Muscle of arm (tissue), 12 donors: ENCODE results near the gene PRR16. TPM values are rescaled to one million over a fixed set of nuclear protein-coding genes. Genes with fewer than 3 reads are reported as not detected.
A peak's percentile ranks its signal among the peaks of the same experiment; 100 is the strongest.

ENCODE experiments used
- DNase-seq: peaks from one replicate; pipeline ENCODE4 v3.0.0-alpha.2; 2013
- polyA plus RNA-seq, 12 donors: library from polyadenylated mRNA; unstranded; fragments of 120-200 nt; gene quantifications; one replicate each; pipeline ENCODE4 v1.2.1, GENCODE V29; 2013; ENCODE audit not compliant: insufficient read length in 12 of 12

PRR16 gene
- polyA plus RNA-seq, 12 donors: 11.8 to 27.5 (median 19.3) TPM; not detected in 1

DNA sequence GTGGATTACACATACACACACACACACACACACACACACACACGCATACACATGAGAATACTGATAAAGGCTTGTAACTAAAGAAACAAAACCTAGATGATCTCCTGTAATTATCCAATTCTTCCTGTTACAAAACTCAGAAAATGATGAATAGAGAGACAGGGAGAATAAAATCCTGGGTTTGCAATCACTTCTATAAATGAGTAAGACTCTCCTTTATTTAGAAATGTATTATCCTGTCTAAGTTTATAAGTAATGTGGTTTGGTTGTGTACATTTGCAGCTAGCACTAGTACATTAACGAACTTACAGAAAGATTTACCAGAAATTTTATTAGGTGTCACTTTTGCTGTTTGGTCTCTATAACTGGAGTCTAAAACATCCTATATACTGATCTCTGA, 2.8 kb upstream of the PRR16 start:
- no peak for DNase-seq

DNA sequence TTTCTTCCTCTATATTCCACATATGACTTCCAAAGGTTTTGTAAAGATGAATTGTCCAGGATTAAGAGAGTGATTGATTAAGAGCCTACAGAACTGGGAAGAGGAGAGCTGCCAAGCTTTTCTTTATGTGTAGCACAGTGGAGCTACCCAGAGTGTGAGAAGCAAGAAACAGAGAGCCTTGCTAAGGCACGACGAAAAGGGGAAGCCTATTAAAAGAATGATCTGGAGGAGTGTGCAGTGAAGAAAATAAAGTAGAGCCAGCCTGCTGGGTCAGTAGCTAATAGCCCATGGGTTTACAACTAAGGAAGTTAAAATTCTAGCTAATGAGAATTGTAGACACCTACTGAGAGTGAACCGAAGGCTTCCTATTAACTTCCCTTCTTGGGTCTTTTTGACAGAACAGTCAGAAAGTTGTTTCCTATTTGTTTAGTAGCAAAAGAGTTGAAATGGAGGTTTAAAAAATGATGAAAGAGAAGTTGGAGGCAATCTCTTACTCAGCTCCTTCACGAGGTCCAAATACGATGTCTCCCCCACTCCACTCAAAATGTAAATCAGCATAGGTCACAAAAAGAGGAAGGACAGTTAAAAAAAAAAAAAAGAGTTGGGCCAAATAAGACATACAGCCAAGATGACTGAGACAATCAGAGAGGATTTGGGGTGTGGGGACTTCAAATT, 957 bp upstream of the PRR16 start:
- no peak for DNase-seq

DNA sequence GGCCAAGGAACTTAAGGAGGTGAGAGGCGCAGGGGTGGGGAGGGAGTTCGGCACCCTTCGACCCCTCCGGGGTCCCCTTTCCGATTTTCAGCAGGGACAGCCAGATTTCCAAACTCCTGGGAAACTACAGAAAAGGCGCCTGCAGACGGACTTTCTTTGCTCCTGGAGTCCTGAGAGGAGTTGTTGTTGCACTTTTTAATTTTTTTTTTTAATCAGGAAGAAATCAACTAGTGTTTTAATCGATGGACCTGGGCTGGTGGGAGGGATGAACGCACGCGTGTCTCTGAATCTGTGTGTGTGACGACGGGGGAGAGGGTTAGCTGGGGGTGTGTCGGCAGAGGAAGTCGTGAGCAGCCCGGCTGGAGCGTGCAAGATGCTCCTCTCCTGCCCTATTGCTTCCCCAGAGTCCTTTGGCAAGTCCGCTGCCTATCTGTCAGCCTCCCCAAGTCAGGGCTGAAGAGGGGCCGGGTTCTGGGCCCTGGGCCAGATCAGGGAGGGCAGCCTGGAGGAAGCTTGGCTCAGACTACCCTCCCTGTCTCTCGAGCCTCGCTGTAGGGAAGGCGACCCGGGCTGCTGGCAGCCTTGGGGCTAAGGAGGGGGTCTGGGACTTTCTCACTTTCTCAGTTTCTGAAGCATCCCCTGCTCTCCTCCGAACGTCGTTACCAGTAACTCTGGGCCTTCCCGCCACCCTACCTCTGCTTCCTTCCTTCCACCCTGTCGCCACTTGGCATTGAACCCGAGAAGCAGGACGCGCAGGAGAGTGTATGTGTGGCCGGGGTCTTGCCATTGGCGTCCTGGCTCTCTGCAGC, 731 bp downstream of the PRR16 start:
- DNase-seq: peak; percentile 24

DNA sequence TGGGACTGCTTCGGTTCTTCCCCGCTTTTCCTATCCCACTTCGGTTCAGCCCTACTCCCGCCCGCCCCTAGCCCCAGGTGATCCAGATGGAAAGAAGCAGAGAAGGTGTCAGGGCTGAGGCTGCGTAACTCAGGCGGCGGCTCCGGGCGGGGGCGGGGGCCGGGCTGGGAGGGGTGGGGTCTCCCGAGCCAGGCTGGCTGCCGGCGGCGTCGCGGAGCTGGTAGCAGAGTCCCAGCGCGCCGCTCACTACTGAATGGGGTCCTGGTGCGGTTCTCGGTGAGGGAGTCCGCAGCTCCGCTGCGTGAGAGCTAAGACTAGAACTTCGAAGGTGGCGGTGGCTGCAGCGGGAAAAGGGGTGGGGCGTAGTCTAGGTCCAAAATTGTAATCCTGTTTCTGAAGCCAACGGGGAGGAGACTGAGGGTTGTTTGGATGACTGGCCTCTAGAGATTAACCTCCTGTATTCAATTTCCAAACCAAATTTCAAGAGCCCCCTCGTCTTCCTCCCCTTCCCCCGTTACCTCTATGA, 1.4 kb downstream of the PRR16 start:
- peak; percentile 27 for DNase-seq

DNA sequence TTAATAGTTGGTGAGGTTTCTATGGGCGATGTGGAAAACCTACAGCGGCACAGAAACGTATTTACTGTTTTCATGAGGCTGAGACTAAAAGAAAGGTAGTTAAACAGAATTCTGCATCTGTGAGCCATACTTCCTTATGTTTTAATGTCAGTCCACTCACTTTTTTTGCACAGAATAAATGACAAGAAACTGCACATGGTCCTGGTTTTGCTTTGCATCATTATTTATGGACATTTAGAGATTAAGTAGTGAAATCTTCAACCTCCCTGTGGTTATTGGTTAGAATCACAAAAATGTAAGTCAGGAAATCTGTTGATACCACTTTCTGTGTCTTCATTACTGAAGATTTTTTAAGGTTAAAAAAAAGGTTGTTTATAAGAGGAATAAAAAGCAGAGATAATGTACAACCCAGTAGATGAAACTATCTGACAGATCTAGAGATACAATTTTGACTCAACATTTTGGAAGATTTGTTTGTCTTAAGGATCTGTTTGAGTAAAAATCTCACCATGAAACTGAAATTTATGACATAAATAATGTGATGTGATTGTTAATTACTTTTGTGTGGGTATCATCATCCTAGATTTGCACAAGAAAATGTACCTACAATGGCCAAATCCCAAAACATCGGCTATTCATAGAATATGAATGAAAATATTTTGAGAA, 2.4 kb downstream of the PRR16 start:
- no peak for DNase-seq

DNA sequence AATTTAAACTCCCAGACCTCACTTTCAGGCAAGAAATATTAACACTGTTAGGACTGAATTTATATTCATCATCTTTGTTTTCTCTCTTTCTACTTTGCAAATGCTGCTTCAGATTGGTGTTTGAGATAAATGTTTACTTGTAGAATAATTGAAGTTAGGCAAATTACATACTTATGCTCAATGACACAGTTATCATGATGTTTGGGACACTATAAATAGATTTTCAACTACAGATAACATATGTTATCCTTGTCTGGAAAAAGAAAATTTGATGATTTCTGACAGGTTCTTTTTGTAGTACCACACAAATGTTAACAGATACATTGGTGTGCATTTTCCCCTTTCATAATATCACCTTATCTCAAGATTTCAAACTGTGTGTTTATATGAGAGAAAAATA, 7.9 kb downstream of the PRR16 start:
- no peak for DNase-seq

DNA sequence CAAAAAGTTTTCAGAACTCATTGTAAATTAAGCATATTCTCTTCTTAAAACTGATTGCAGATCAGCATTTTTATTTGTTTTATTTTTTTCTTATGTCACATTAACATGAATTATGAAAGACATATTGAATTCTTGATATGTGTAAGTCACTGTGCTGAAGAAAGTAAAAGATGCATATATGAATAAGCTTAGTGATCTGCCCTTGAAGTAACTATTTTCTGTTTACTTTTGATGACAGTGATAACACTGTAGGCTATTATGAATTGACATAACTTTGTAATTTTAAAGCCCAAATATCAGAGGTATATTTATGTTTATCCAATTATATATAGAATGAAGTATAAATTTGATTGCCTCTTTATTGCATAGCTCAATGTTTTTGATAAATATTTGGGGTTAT, 8.8 kb downstream of the PRR16 start:
- DNase-seq: no peak

DNA sequence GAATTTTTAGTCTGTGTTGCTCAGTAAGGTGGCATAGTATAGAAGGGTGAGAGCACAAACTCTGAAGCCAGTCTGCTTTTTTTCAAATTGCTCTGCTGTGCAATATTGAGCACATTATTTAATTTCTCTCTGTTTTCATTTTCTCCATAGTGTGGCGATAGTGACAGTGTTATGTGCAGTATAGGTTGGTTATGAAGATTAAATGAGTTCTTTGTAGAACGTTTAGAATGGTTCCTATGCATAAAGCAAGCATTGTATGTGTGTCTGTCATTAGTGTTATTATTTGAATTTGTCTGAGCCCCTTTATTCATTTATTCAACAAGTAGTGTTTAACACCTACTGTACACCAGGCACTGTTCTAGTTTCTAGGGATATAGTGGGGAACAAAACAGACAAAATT, 9.2 kb downstream of the PRR16 start:
- no peak for DNase-seq

DNA sequence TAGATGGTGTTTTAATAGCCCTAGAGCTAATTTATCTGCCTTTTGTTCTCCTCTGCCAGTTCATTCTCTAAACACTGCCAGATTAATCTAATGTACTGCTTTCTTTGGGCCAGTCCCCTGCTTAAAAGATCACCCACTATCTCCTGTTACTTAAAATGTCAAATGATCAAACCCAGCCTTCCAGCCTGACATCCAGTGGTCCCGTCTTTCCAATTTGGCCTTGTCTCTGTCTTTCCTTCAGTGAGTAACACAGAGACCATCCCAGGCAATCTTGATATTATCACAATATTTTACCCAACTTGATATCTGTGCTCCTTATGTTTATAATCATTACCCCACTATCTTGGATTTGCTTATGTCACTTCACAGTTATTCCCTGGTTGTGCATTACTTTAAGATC, 12.0 kb downstream of the PRR16 start:
- no peak for DNase-seq

DNA sequence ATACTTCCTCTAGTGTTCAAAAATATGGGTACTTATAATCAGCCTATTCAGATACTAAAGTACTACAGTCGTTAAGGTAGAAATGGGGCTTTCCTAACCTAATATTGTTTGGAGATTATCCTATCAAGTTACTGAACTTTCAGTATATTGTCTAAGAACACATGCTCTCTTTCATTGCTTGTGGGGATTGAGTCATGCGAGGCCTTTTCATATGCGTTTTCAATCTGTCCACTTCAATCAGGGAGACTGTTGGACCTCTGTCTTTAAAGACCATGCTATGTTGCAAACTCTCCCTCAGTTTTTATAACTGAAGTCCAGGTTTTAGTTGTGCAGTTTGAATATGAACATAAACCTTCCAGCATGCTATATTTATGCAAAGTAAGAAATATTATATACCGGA, 15.0 kb downstream of the PRR16 start:
- DNase-seq: no peak

DNA sequence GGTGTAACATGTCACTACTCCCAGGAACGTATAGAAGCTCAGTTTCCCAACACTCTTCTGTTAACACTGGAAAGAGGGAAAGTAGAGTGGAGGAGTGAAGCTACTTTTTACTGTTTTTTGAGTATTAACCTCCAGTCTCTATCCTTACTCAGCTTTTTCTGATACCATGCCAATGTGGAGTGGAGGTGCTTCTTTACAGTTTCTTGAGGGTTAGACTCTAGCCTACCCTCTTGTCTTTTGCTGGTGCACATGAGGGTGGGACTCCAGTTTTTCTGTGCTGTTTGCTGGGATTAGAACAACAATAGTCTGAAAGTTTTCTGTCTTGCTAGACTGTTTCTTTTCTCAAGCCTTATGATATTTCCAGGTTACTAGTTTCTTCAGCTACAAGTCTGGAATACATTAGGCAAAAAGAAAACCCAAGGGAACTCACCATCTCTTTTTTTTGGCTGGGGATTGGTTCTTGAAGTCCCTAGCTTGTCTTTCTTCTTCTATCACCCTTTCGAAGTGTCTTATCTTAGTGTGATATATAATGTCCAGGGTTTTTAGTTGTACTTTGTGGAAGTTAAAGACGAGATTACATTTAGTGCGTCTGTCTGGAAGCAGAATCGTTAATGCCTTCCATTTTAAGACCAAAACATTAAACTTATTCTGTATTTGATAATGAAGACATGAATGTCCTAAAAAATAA, 35.9 kb downstream of the PRR16 start:
- no peak for DNase-seq

DNA sequence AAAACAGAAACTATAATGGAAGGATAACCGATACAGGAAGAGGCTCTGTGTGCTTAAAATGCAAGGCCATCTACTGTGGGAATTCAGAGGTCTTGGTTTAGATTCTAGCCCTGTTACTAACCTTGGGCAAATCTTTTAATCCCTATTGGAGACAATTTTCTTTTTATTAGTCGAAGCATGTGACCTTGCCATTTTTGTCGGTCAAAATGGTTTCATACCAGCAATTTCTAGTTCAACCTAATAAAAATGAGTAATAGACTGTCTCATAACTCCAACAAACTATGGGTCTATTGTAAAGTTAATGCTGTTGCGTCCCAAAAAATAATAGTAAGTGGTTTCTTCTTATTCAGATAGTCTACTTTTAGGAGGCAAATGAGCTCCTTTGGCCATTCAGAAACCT, 38.4 kb downstream of the PRR16 start:
- DNase-seq: no peak

DNA sequence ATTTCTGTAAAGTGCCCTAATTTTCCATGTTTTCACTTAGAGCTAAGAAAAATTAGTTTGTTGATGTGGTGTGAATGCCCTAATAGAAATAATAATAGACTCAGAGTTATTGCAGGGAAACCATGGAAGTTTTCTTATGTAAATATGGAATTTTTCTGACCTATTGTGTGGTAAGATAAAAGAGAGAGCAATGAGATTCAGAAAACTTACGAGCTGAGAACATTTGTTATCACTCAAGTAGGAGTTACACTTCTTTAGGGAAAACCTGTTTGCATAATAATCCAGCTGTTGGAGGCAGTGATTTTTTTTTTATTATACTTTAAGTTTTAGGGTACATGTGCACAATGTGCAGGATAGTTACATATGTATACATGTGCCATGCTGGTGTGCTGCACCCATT, 39.2 kb downstream of the PRR16 start:
- no peak for DNase-seq

DNA sequence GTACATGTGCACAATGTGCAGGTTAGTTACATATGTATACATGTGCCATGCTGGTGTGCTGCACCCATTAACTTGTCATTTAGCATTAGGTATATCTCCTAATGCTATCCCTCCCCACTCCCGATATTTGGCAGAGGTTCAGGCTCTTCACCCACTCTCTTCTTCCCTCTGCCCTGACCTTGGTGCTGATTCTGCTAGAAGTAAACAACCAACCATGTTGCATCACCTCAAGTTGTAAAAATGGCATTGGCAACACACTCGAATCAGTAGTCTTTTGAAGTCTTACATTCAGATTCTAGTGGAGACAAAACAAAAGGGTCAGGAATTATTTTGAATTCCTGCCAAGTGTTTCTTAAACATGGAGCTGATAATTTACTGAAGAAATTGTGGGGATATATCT, 40.0 kb downstream of the PRR16 start:
- no peak for DNase-seq

DNA sequence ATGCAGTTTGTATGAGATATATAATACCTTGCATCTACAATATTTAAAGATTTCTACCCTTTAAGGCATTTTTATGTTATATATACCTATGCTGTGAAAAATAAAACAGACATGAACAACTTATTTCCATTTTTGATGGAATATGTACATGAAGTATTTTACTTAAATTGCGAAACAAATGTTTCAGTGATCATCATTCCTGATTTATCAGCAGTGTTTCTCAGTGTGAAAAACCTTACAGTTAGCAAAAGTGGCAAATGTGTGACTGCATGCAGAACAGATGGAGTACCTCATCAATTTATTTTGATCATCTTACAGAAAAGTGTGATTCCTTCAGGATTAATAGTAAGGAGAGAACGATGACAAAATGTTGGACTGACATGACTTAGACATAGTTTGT, 43.1 kb downstream of the PRR16 start:
- DNase-seq: no peak

DNA sequence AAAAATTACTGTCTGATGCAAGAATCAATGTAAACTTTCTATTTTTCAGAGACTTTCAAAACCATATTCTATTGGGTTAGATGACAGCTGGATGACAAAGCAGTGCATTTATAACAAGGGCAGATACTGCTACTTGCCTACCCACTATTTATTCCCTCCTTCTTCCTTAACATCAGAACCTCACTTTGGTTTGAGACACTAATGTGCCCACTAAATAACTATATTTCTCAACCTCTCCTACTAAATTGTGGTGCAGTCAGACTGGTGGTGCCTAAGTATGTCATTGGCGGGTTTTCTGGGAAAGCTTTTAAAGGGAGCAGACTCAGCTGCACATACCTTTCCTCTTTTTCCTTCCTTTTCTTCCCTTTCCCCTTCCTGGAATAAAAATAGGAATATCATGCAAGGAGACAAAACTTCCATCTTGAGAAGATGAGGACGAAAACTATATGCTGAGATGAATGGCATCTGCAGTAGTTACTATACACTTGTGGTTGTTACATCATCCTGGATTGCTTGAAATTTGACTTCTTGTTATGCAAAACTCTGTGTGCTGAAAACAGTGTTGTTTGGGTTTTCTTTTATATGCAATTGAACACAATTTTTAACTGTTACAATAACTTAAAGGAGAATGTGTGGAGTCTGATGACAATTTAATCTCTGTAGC, 43.8 kb downstream of the PRR16 start:
- no peak for DNase-seq

DNA sequence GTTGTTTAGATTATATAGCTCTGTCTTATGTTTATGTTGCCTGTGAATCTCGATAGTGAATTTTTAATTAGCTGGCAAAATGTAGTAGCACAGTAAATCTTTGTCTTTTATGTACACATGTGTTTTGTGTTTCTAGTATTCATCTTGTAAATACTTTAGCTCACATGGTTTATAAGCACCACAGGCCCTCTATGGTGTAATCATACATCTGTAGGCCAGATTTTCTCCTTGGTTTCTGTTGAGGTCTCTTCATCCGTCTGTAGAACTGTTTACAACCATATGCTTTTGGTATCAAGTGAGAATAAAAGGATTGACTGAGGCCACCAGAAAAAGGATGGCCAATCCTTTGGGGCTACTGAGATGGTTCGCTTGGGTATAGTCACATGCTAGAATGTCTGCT, 45.0 kb downstream of the PRR16 start:
- no peak for DNase-seq

DNA sequence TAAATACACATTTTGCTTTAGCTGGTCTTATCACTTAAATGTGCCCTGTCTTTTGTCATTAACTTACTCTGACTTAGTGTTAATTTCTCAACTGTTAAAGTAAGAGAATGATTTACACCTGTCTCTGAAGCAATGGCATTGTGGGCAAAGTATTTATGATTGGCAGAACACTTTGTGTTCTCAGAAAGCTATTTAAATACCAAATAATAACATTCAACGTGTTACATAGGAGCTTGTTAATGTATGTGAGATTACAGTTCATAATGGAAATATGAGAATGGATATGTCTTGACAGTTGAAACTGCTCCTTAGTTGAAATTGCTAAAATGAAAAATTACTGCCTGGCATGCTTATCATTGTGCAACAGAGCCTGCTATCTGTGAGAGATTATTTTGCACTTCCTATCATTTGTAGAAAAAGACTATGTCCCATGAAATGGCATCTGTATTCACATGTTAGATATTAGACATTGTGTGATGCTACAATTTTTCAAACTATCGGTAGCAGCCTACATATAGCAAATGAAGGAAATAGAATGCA, 46.1 kb downstream of the PRR16 start:
- DNase-seq: no peak

DNA sequence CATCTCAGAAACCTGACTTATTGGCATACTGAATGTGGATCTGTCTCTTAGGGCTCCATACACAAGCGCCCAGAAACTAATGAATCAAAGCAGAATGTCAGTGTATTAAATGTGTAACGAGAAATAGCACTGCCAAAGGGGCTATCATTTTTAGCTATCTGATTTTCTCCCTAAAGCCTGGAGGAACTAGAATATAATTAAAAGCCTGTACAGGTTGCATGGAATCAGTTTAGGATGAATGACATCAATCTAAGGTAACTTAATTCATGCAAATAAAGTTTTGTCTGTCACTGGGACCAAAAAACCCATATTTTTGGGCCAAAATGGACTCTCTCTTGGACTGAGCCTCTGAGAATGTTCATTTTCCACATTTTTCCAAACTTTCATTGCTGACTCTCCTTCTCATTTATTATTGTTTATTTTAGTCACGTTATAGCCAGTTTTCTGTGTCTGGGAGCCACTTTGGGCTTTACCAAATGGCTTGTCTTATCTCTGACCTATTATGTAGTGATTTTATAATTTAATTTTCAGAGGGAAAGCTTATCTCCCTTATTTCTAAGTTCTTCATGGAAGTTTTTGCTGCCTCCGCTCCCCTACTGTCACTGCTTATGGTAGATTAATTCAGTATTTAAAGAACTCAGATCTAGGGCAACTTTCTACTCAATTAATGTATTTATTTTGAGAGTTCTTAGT, 47.0 kb downstream of the PRR16 start:
- DNase-seq: no peak

DNA sequence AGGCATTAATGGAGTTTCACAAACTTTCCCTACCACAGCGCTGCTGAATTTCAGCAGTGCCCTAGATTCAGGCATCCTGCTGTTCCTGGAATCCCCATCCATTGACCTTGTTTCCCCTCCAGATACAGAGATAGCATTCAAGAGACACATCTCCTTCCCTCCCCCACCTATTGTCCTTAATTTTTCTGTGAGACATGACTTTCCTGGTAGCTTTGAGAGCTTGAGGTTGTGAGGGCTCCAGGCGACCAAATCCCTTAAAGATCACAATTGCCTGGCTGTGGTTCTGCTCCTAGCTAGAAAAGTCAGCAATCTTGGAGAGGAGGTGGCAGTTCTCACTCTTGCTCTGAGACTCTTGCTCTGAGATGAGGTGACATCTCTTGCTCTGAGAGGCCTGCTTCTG, 48.0 kb downstream of the PRR16 start:
- no peak for DNase-seq
